Stimulated activated CD8-positive, alpha-beta memory T cell treated with anti-CD3 and anti-CD28 coated beads, Interleukin-12 subunit alpha, Interleukin-12 subunit beta, amount 100 ng/mL, for 4 hours (primary cell): ENCODE results near the gene ZBTB45.
"Not testable (repeated sequence)": the region's sequence is repeated elsewhere in the genome, so short reads cannot be mapped to it uniquely, and the experiment has no call there.

Experiments used
- DNase-seq: peaks from one replicate; pipeline ENCODE4 v3.0.0-alpha.2; 2020; ENCODE audit warnings: low read depth

The ZBTB45 gene

GRCh38 chr19:58510084-58510862 is 9.3 kb downstream of the ZBTB45 start:
- DNase-seq = no peak

- DNase-seq = no peak
Measured at GRCh38 chr19:58509731-58510083, 9.9 kb downstream of the ZBTB45 start.

DNA sequence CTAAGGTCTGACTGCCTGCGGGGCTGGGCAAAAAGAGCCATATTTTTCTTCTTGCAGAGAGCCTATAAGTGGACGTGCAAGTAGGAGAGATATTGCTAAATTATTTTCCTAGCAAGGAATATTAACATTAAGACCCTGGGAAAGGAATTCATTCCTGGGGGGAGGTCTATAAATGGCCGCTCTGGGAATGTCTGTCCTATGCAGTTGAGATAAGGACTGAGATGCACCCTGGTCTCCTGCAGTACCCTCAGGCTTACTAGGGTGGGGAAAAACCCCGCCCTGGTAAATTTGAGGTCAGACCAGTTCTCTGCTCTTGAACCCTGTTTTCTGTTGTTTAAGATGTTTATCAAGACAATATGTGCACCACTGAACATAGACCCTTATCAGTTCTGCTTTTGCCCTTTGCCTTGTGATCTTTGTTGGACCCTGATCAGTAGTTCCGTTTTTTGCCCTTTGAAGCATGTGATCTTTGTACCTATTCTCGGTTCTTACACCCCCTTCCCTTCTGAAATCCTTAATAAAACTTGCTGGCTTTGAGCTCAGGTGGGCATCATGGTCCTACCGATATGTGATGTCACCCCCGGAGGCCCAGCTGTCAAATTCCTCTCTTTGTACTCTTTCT is 11.9 kb downstream of the ZBTB45 start:
- DNase-seq = not testable (repeated sequence)

- DNase-seq = no peak
Measured at GRCh38 chr19:58500242-58500641, 19.4 kb downstream of the ZBTB45 start.

GRCh38 chr19:58499021-58499927 is 20.3 kb downstream of the ZBTB45 start:
- DNase-seq = peak; percentile 91

DNA sequence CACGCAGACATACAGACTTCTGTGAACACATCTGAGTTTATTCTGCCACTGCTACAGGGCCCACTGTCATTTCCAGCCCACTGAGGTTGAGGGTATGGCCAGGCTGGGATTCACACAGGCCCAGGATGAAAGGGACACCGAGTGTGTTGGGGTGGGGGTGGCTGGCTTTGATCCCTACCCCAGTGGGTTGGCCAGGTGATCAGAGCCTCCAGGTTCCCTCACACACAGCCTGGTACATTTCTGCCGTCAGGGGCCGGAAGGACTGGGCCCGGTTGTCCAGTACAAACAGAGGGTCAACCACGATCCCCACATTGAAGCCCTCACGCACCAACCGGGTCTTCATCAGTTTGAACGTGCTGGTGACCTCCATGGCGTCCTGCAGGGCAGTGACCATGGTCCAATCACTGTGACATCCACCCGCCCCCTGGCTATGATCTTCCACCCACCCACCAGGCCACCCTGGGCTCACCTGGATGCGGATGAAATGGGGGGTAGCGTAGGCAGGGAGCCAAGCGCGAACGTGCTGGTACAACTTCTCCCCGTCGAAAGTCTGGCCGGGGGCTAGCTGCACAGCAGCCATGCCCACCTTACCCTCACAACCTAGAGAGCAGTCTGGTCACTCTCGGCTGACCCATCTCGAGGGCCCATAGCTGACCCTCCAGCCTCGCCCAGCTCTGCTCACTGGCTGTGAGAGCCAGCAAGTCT is 21.1 kb downstream of the ZBTB45 start:
- no peak for DNase-seq

DNA sequence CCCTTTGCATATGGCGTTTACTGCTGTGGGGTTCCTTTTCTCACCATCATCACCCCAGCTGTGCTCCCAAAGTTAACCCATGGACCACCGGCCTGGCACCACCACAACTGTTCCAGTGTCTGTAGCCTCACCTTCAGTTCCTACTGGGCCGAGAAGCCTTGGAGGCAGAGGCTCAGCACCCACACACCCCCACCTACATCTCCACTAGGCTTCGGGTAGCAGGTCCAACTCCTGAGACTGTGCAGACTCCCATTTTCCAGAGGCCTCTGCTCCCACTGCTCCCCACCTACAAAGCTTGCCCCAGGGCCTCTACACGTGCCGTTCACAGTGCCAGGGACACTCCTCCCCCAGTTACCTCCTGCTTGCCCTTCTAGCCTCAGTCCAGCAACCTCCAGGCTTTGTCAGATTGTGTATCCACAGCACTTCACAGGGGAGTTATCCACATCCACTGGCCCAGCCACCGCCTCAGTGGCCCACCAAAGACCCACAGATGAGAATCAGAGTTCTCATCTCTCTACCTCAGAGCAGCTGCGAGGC is 21.9 kb downstream of the ZBTB45 start:
- no peak for DNase-seq

DNA sequence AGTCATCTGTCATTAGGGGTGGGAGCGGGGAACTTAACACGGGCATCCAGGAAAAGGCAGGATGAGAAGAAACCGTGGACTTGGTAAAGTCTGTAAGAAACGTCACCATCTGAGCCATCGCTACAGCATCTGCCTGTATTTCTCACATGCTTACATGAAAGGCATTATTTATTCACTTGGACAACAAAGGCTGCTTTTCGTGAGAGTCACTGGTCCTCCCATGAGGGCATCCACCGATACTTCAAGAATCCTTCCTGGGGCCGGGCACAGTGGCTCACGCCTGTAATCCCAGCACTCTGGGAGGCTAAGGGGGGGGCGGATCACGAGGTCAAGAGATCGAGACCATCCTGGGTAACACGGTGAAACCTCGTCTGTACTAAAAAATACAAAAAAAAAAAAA is 27.3 kb downstream of the ZBTB45 start:
- DNase-seq = no peak

DNA sequence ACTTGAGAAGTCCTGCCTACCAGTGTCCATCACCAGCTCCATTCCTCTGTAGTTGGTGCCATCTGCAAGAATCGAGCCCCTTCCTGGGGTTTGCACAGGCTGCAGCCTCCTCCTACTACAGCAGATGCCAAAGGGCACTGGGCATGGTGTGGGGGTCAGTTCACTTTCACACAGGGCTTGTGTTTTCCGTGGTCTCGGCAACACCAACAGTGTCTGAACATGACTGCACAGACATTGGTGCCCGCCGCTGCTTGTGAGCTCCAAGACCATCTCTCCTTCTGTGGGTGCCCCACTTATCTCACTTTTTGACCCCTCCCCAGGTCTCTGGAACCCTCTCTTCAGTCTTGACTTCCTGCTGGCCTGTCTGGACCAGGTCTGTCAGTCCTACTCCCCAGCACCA is 28.2 kb downstream of the ZBTB45 start:
- no peak for DNase-seq

GRCh38 chr19:58484349-58484748 is 35.3 kb downstream of the ZBTB45 start:
- not testable (repeated sequence) for DNase-seq

GRCh38 chr19:58483776-58484175 is 35.8 kb downstream of the ZBTB45 start:
- no peak for DNase-seq

DNA sequence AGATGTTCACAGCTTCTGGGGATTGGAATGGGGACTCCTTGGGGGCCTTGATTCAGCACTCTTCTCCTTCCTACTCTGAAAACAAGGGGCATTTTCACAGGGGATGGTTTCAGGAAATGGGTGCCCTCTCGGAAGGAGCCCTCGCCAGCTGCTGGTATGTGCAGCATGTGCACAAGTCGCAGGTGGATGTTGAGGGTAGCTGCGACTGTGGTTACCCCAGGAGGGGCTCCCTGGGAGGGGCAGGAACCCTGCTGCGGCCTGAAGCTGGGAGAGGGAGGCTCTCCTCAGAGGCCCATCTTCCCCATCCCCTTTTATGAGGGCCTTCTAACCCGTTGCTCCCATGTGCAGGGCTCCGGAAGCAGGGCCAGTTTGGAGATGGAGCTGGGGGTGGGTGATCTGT is 37.2 kb downstream of the ZBTB45 start:
- DNase-seq = no peak

- DNase-seq = no peak
Measured at GRCh38 chr19:58480831-58481230, 38.8 kb downstream of the ZBTB45 start.

DNA sequence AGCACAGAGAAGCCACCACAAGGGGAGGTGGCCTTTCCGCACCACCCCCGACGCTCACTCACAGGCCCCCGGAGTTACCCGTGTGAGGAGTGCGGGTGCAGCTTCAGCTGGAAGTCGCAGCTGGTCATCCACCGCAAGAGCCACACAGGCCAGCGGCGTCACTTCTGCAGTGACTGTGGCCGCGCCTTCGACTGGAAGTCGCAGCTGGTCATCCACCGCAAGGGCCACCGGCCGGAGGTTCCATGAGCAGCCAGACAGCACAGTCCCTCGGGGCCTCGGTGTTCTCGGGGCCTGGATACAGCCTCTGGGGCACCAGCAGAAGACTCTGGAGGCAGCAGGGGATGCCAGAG is 39.2 kb downstream of the ZBTB45 start:
- no peak for DNase-seq

GRCh38 chr19:58479736-58480480 is 39.7 kb downstream of the ZBTB45 start:
- DNase-seq = no peak

GRCh38 chr19:58479303-58479702 is 40.3 kb downstream of the ZBTB45 start:
- no peak for DNase-seq

DNA sequence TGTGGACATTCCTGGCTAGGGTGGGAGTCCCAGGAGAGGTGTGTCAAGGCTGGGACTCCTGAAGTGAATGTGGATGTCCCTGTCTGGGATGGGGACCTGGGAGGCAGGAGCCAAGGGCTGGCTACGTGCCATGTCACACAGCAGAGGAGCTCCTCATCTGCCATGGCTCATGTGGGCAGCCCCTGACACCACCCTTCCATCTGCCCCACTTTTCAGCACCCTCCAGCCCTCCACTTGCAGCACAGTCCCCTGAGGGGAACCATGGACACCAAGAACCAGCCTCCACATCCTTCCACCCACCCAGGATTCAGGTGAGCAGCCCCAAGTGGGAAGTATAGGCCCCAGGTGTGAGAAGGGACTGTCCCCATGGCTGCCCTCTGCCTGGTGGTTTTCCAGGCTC is 41.7 kb downstream of the ZBTB45 start:
- no peak for DNase-seq

GRCh38 chr19:58477130-58477529 is 42.5 kb downstream of the ZBTB45 start:
- no peak for DNase-seq

DNA sequence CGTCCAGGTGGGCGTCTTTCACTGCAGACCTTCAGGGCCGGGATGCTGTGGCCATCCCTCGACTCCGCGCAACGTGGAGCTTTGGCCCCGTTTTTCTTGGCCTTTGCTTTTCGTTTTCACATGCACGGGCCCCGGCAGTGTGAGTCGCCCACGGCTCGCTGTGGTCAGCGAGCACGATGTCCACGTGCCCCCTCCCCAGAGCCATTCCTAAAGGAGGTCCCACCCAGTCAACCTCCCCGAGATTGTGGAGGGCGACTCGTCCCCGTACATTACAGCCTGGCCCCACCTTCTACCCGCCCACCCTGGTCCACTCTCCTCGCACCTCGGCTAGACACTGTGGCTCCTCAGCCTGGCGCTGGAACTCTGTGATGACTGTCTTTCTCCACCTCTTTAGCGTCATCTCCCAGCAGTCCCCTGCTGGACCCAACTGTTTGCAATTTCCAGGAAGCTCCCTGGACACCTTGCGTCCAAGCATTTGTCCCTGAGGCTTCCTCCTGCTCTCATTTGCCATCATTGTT is 43.1 kb downstream of the ZBTB45 start:
- no peak for DNase-seq

- peak; percentile 92 for DNase-seq
Measured at GRCh38 chr19:58475714-58476497, 43.7 kb downstream of the ZBTB45 start, which contains the start of gene ZNF446. Gene ZNF446, plus strand, starts transcription at chr19:58476352. Its CDS starts 867 bp downstream, at chr19:58477219.
